Measurements from ENCODE around the gene HEYL. TPM values are rescaled to one million over a fixed set of nuclear protein-coding genes. Genes with fewer than 3 reads are reported as not detected.

Gene HEYL
- total RNA-seq (2014; rRNA removed; shearing (Covaris generic)): 0.63 and 0.94 TPM in 2 replicates

GRCh38 chr1:39639305-39640130 lies at the start of gene HEYL:
Gene HEYL, minus strand, starts transcription at chr1:39639643. Its CDS starts 18 bp downstream, at chr1:39639625.
- peak; percentile 96 for DNase-seq
- Histone ChIP-seq H3K4me3 (ENCODE audit: insufficient read depth, low read depth, low read length) (peak within 1 kb of the TSS; percentile 68), H3K27me3 (ENCODE audit: control insufficient read depth, insufficient read depth, low read length) (peaks cover 54% of the 10 kb centered on the region), H3K36me3 (replicated peaks; ENCODE audit: control insufficient read depth, insufficient read depth, low read length) (no peaks in the 10 kb centered on the region)

- DNase-seq: no peak
- Histone ChIP-seq H3K27me3 (ENCODE audit: control insufficient read depth, insufficient read depth, low read length) (peaks cover 93% of the 10 kb centered on the region), H3K4me3 (ENCODE audit: insufficient read depth, low read depth, low read length) (no peak overlapping the region), H3K36me3 (replicated peaks; ENCODE audit: control insufficient read depth, insufficient read depth, low read length) (no peaks in the 10 kb centered on the region)
Measured at GRCh38 chr1:39689214-39689613, 49.8 kb upstream of the HEYL start.

GRCh38 chr1:39688706-39689105 lies 49.3 kb upstream of the HEYL start:
- Histone ChIP-seq H3K4me3 (ENCODE audit: insufficient read depth, low read depth, low read length) (no peak overlapping the region), H3K27me3 (ENCODE audit: control insufficient read depth, insufficient read depth, low read length) (peaks cover 93% of the 10 kb centered on the region), H3K36me3 (replicated peaks; ENCODE audit: control insufficient read depth, insufficient read depth, low read length) (no peaks in the 10 kb centered on the region)
- no peak for DNase-seq

- no peak overlapping the region for H3K4me3 ChIP-seq (ENCODE audit: insufficient read depth, low read depth, low read length)
- no peak for DNase-seq
- peaks cover 93% of the 10 kb centered on the region for H3K27me3 ChIP-seq (ENCODE audit: control insufficient read depth, insufficient read depth, low read length)
- no peaks in the 10 kb centered on the region for H3K36me3 ChIP-seq (replicated peaks; ENCODE audit: control insufficient read depth, insufficient read depth, low read length)
Measured at GRCh38 chr1:39687243-39687642, 47.8 kb upstream of the HEYL start.

GRCh38 chr1:39685071-39685470 lies 45.6 kb upstream of the HEYL start:
- H3K36me3 ChIP-seq (replicated peaks; ENCODE audit: control insufficient read depth, insufficient read depth, low read length): no peaks in the 10 kb centered on the region
- no peak for DNase-seq
- no peak overlapping the region for H3K4me3 ChIP-seq (ENCODE audit: insufficient read depth, low read depth, low read length)
- H3K27me3 ChIP-seq (ENCODE audit: control insufficient read depth, insufficient read depth, low read length): peaks cover 93% of the 10 kb centered on the region

- H3K4me3 ChIP-seq (ENCODE audit: insufficient read depth, low read depth, low read length): no peak overlapping the region
- peaks cover 93% of the 10 kb centered on the region for H3K27me3 ChIP-seq (ENCODE audit: control insufficient read depth, insufficient read depth, low read length)
- DNase-seq: no peak
- no peaks in the 10 kb centered on the region for H3K36me3 ChIP-seq (replicated peaks; ENCODE audit: control insufficient read depth, insufficient read depth, low read length)
Measured at GRCh38 chr1:39684313-39684664, 44.8 kb upstream of the HEYL start.

- Histone ChIP-seq H3K4me3 (ENCODE audit: insufficient read depth, low read depth, low read length) (0 out of 2 replicates have a peak overlapping the region, but pooled peaks have one; percentile 2), H3K27me3 (ENCODE audit: control insufficient read depth, insufficient read depth, low read length) (peaks cover 93% of the 10 kb centered on the region), H3K36me3 (replicated peaks; ENCODE audit: control insufficient read depth, insufficient read depth, low read length) (no peaks in the 10 kb centered on the region)
- DNase-seq: peak; percentile 86
Measured at GRCh38 chr1:39683591-39684312, 44.3 kb upstream of the HEYL start.

GRCh38 chr1:39681999-39682398 lies 42.6 kb upstream of the HEYL start:
- Histone ChIP-seq H3K27me3 (ENCODE audit: control insufficient read depth, insufficient read depth, low read length) (peaks cover 93% of the 10 kb centered on the region), H3K4me3 (ENCODE audit: insufficient read depth, low read depth, low read length) (no peak overlapping the region), H3K36me3 (replicated peaks; ENCODE audit: control insufficient read depth, insufficient read depth, low read length) (no peaks in the 10 kb centered on the region)
- no peak for DNase-seq

GRCh38 chr1:39681294-39681693 lies 41.9 kb upstream of the HEYL start:
- DNase-seq: no peak
- Histone ChIP-seq H3K27me3 (ENCODE audit: control insufficient read depth, insufficient read depth, low read length) (peaks cover 93% of the 10 kb centered on the region), H3K36me3 (replicated peaks; ENCODE audit: control insufficient read depth, insufficient read depth, low read length) (no peaks in the 10 kb centered on the region), H3K4me3 (ENCODE audit: insufficient read depth, low read depth, low read length) (no peak overlapping the region)

- no peaks in the 10 kb centered on the region for H3K36me3 ChIP-seq (replicated peaks; ENCODE audit: control insufficient read depth, insufficient read depth, low read length)
- DNase-seq: no peak
- peaks cover 93% of the 10 kb centered on the region for H3K27me3 ChIP-seq (ENCODE audit: control insufficient read depth, insufficient read depth, low read length)
- no peak overlapping the region for H3K4me3 ChIP-seq (ENCODE audit: insufficient read depth, low read depth, low read length)
Measured at GRCh38 chr1:39680751-39681150, 41.3 kb upstream of the HEYL start.

- no peak overlapping the region for H3K4me3 ChIP-seq (ENCODE audit: insufficient read depth, low read depth, low read length)
Measured at GRCh38 chr1:39679821-39680220, 40.4 kb upstream of the HEYL start.

GRCh38 chr1:39678889-39679288 lies 39.4 kb upstream of the HEYL start:
- Histone ChIP-seq H3K36me3 (replicated peaks; ENCODE audit: control insufficient read depth, insufficient read depth, low read length) (no peaks in the 10 kb centered on the region), H3K27me3 (ENCODE audit: control insufficient read depth, insufficient read depth, low read length) (peaks cover 89% of the 10 kb centered on the region), H3K4me3 (ENCODE audit: insufficient read depth, low read depth, low read length) (no peak overlapping the region)
- no peak for DNase-seq

More at GRCh38 chr1:39679821-39680220, 40.4 kb upstream of the HEYL start:
- Histone ChIP-seq H3K27me3 (ENCODE audit: control insufficient read depth, insufficient read depth, low read length) (peaks cover 90% of the 10 kb centered on the region), H3K36me3 (replicated peaks; ENCODE audit: control insufficient read depth, insufficient read depth, low read length) (no peaks in the 10 kb centered on the region)
- no peak for DNase-seq

- DNase-seq: no peak
- Histone ChIP-seq H3K36me3 (replicated peaks; ENCODE audit: control insufficient read depth, insufficient read depth, low read length) (no peaks in the 10 kb centered on the region), H3K27me3 (ENCODE audit: control insufficient read depth, insufficient read depth, low read length) (peaks cover 89% of the 10 kb centered on the region), H3K4me3 (ENCODE audit: insufficient read depth, low read depth, low read length) (no peak overlapping the region)
Measured at GRCh38 chr1:39677645-39678044, 38.2 kb upstream of the HEYL start.

- H3K4me3 ChIP-seq (ENCODE audit: insufficient read depth, low read depth, low read length): no peak overlapping the region
- DNase-seq: no peak
- H3K36me3 ChIP-seq (replicated peaks; ENCODE audit: control insufficient read depth, insufficient read depth, low read length): no peaks in the 10 kb centered on the region
- H3K27me3 ChIP-seq (ENCODE audit: control insufficient read depth, insufficient read depth, low read length): peaks cover 89% of the 10 kb centered on the region
Measured at GRCh38 chr1:39676948-39677548, 37.6 kb upstream of the HEYL start.

- DNase-seq: no peak
- H3K36me3 ChIP-seq (replicated peaks; ENCODE audit: control insufficient read depth, insufficient read depth, low read length): no peaks in the 10 kb centered on the region
- peaks cover 89% of the 10 kb centered on the region for H3K27me3 ChIP-seq (ENCODE audit: control insufficient read depth, insufficient read depth, low read length)
- no peak overlapping the region for H3K4me3 ChIP-seq (ENCODE audit: insufficient read depth, low read depth, low read length)
Measured at GRCh38 chr1:39675220-39675619, 35.8 kb upstream of the HEYL start.
